K562 (cell line): ENCODE results near the gene CEP20. TPM values are rescaled to one million over a fixed set of nuclear protein-coding genes. Genes with fewer than 3 reads are reported as not detected.

Source experiments
- CHD1 ChIP-seq: fragments of 200-600 bp; sonication (generic); IDR thresholded peaks from one replicate; pipeline ENCODE4 v1.6.1; 2012; ENCODE audit warnings: mild to moderate bottlenecking, moderate library complexity, low read length, inconsistent platforms
- CHD7 ChIP-seq: fragments of 200-600 bp; sonication (generic); IDR thresholded peaks from one replicate; pipeline ENCODE4 v1.6.1; 2012; ENCODE audit warnings: mild to moderate bottlenecking, low read depth, low read length, inconsistent platforms
- CTCFL ChIP-seq: IDR thresholded peaks from 2 replicates; pipeline ENCODE4 v1.6.1; 2011; ENCODE audit warnings: borderline replicate concordance, low read depth, mild to moderate bottlenecking, moderate library complexity, low read length; ENCODE audit not compliant: insufficient read depth, poor library complexity, severe bottlenecking
- DDX20 ChIP-seq: fragments of 450-650 bp; IDR thresholded peaks from 2 replicates; pipeline ENCODE4 v1.6.1; 2016; ENCODE audit warnings: missing genetic modification characterization, low read depth, mild to moderate bottlenecking, missing compliant biosample characterization, moderate library complexity
- ESRRA ChIP-seq: fragments of 450-650 bp; IDR thresholded peaks from 2 replicates; pipeline ENCODE4 v1.6.1; 2014; ENCODE audit warnings: low read depth, mild to moderate bottlenecking, moderate library complexity, borderline replicate concordance
- FOSL1 ChIP-seq: fragments of 200-800 bp; sonication (Bioruptor generic); conservative IDR thresholded peaks from 2 replicates; pipeline ENCODE4 v1.6.1; 2016; ENCODE audit warnings: missing genetic modification characterization, missing compliant biosample characterization
- HDAC1 ChIP-seq, 2 experiments: fragments of 450-650 bp; IDR thresholded peaks; 2 replicates each; pipeline ENCODE4 v1.6.1; 2016 to 2017; ENCODE audit warnings: inconsistent platforms in 1 of 2, mild to moderate bottlenecking in 1 of 2, moderate library complexity in 1 of 2
- KHSRP ChIP-seq: fragments of 450-650 bp; IDR thresholded peaks from 2 replicates; pipeline ENCODE4 v1.6.1; 2017
- MAFK ChIP-seq: IDR thresholded peaks from 2 replicates; pipeline ENCODE4 v1.6.1; 2011; ENCODE audit warnings: low read length, improper control_type of control experiment
- MAZ ChIP-seq, 2 experiments: fragments of 450-650 bp in 1 of 2; sonication (generic) in 1 of 2; formaldehyde crosslinking; IDR thresholded peaks in 1 of 2; conservative IDR thresholded peaks in 1 of 2; 2 replicates each; pipeline versions ENCODE4 v1.4.0 to v1.5.0; 2020; ENCODE audit warnings: mild to moderate bottlenecking in 1 of 2, missing genetic modification reagents in 1 of 2
- NFE2 ChIP-seq: IDR thresholded peaks from 2 replicates; pipeline ENCODE4 v1.6.1; 2014; ENCODE audit warnings: antibody characterized with exemption, low read depth
- SAFB2 ChIP-seq: fragments of 200-400 bp; formaldehyde crosslinking; IDR thresholded peaks from 2 replicates; pipeline ENCODE4 v1.6.1; 2018; ENCODE audit warnings: borderline replicate concordance, low read length, low read depth, moderate library complexity; ENCODE audit not compliant: severe bottlenecking
- ZNF408 ChIP-seq: fragments of 250-450 bp; sonication (Bioruptor Pico); IDR thresholded peaks from 2 replicates; pipeline ENCODE4 v1.4.0; 2020; ENCODE audit warnings: low read depth, mild to moderate bottlenecking, moderate library complexity
- ZNF644 ChIP-seq: fragments of 200-800 bp; sonication (Bioruptor generic); IDR thresholded peaks from 2 replicates; pipeline ENCODE4 v1.6.1; 2016; ENCODE audit warnings: low read depth, missing genetic modification characterization, missing compliant biosample characterization
- ZNF764 ChIP-seq: fragments of 250-450 bp; sonication (Bioruptor Pico); IDR thresholded peaks from 2 replicates; pipeline ENCODE4 v1.4.0; 2020; ENCODE audit warnings: low read depth, mild to moderate bottlenecking, moderate library complexity
- polyA plus RNA-seq, 8 experiments: library from polyadenylated mRNA; depleted of rRNA in 4 of 8; stranded (reverse) in 5 of 8; unstranded in 3 of 8; fragments of >200 nt; fragmentation: Nextera tagmentation in 2 of 8; fragmentation: Illumina TruSeq in 1 of 8; extraction: Ambion mirVana in 2 of 8; extraction: Trizol in 1 of 8; gene quantifications; 2 replicates each; pipeline versions ENCODE4 v1.2.1 to v1.2.3, GENCODE V29; 2011 to 2014; ENCODE audit warnings: inconsistent platforms in 1 of 8, missing spikeins in 1 of 8
- total RNA-seq, 7 experiments: library from RNA; depleted of rRNA in 6 of 7; stranded (reverse); fragments of >200 nt in 6 of 7; fragmentation: Illumina TruSeq in 2 of 7; extraction: Trizol in 2 of 7; gene quantifications; 2 replicates each; pipeline versions ENCODE4 v1.2.1 to v1.2.3, GENCODE V29; 2011 to 2021; ENCODE audit warnings: low replicate concordance in 1 of 7

The CEP20 gene
- total and polyA plus RNA-seq, 9 of the 15 experiments (the other 6 are each of a cell fraction or from before 2014, with no cell fraction given), result 41.3 to 150 (median 104) TPM

GRCh38 chr16:15879255-15879811 lies 9.1 kb downstream of the CEP20 start (continued):
- 0 out of 2 replicates have a peak, but pooled peaks have one; percentile 34 for TF ChIP-seq ZNF644
- no peak for TF ChIP-seq CHD1
- no peak for TF ChIP-seq CHD7
- TF ChIP-seq KHSRP, result no peak
- peak; percentile 43; the same call in 1 of the 2 replicates for TF ChIP-seq FOSL1 (tag)
- peak; percentile 93 for TF ChIP-seq MAFK
- no peak for TF ChIP-seq ESRRA
- TF ChIP-seq DDX20, result 0 out of 2 replicates have a peak, but pooled peaks have one; percentile 30
- no peak for TF ChIP-seq CTCFL
- TF ChIP-seq ZNF764, result no peak
- no peak for TF ChIP-seq ZNF408 (CRISPR knock-in tag)
- no peak for TF ChIP-seq SAFB2
- no peak for TF ChIP-seq MAZ (CRISPR knock-in tag; conservative IDR thresholded peaks at IDR 0.05 in 1 of 2, IDR thresholded peaks at IDR 0.05 in 1 of 2)
- peak; percentile 99 for TF ChIP-seq NFE2
- no peak for TF ChIP-seq HDAC1 (IDR thresholded peaks at IDR 0.05)
